GM19438 (cell line): Measurements from ENCODE around the gene EFNA1.
"Not testable (repeated sequence)": the region's sequence is repeated elsewhere in the genome, so short reads cannot be mapped to it uniquely, and the experiment has no call there.

Experiments used
- ATAC-seq: cut with Tn5 transposase; IDR thresholded peaks from one replicate; pipeline ENCODE4 v1.9.1; 2021; ENCODE audit warnings: low read depth; ENCODE audit not compliant: unreplicated experiment

Gene EFNA1

DNA sequence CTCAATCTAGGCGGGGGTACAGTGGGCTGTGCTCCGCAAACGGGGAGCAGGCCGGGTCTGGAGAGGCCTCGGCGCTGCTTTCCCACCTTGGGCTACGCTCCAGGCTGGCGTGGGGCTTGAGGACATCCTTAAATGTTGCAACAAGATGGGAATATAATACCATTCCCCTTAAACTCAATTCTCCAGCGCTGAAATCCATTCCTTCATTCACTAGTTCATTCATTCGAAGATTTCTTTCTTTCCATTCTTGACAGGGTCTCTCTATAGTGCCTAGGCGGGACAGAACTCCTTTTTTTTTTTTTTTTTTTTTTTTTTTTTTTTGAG, 12.9 kb downstream of the EFNA1 start:
- no peak for ATAC-seq

DNA sequence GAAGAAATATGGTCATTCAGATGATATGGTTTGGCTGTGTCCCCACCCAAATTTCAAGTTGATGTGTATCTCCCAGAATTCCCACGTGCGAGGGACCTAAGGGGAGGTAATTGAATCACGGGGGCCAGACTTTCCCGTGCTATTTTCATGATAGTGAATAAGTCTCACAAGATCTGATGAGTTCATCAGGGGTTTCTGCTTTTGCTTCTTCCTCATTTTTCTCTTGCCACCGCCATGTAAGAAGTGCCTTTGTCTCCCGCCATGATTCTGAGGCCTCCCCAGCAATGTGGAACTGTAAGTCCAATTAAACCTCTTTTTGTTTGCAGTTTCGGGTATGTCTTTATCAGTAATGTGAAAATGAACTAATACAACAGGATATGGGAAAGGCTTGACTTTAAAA, 14.1 kb downstream of the EFNA1 start:
- ATAC-seq: no peak

DNA sequence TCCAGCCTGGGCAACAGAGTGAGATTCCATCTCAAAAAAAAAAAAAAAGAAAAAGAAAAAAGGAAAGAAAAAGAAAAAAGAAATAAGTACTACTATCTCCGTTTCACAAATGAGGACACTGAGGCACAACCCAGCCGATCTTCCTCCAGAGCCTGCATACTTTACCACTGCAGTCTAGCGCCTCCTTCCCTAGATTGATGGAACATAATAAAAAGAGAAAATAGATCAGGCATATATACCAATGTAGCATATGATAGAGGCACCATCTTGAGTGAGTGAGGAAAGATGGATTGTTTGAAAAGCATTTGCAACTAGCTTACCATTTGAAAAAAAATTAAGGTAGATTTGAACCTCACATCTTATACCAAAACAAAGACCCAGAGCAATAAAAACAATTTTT, 17.8 kb downstream of the EFNA1 start:
- no peak for ATAC-seq

DNA sequence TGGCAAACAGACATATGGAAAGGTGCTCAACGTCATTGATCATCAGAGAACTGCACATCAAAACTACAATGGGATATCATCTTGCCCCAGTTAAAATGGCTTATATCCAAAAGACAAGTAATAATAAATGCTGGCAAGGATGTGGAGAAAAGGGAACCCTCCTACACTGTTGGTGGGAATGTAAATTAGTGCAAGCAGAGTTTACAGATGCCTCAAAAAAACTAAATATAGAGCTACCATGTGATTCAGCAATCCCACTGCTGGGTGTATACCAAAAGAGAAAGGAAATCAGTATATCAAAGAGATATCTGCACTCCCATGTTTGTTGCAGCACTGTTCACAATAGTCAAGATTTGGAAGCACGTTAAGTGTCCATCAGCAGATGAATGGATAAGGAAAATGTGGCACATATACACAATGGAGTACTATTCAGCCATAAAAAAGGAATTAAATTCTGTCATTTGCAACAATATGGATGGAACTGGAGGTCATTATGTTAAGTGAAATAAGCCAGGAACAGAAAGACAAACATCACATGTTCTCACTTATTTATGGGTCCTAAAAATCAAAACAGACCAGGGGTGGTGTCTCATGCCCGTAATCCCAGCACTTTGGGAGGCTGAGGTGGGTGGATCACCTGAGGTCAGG, 28.4 kb downstream of the EFNA1 start:
- ATAC-seq: not testable (repeated sequence)

DNA sequence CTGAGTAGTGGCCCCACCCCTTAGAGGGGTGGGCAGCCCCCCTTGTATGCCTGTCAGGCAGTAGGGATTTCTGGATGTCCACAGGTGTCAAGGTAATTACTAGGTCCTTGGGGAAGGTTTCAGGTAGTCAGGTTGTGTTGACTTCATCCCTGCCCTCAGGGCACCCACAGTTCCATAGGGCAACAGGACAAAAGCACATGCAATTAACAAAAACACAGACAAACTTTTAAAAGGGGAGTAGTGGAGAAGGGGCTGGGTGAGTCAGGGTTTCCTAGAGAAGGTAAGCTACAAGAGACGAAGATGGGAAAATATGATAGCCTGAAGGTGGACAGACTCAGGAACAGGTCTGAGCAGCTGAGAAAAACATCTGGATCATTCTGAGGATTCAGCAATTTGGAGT, 31.3 kb downstream of the EFNA1 start:
- ATAC-seq: no peak

DNA sequence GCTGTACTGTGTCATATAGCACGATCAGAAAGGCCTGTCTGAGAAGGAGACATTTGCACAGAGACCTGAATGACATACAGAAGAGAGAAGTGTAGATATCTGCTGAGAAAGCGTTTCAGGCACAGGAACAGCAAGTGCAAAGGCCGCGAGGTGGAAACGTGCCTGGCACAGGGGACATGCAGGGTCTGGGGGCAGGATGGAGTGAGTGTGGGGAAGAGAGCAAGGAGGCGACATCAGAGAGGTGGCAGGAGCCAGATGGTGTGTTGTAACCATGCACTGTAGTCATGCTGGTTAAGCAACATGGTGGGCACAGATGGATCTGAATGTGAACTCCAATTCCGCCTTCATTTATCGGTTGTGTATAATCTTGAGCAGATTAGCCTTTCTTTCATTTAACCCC, 32.5 kb downstream of the EFNA1 start:
- no peak for ATAC-seq

DNA sequence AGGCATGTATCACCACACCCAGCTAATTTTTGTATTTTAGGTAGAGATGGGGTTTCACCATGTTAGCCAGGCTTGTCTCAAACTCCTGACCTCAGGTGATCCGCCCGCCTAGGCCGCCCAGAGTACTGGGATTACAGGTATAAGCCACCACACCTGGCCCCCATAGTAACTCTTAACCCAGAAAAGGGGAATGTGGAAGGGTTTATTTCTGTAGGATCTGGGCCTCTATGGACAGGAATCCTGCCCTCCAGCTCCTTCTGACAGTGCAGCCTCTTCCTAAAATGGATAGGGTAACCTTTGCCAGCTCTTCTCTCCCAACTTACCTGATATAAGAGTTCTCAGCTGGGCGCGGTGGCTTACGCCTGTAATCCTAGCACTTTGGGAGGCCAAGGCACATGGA, 35.0 kb downstream of the EFNA1 start:
- not testable (repeated sequence) for ATAC-seq

DNA sequence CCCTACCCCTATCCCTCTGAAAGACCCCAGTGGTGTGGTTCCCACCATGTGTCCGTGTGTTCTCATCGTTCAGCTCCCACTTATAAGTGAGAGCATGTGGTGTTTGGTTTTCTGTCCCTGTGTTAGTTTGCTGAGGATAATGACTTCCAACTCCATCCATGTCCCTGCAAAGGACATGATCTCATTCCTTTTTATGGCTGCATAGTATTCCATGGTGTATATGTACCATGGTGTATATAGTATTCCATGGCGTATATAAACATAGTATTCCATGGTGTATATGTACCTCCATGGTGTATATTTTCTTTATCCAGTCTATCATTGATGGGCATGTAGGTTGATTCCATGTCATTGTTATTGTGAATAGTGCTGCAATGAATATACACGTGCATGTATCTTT, 36.1 kb downstream of the EFNA1 start:
- not testable (repeated sequence) for ATAC-seq

DNA sequence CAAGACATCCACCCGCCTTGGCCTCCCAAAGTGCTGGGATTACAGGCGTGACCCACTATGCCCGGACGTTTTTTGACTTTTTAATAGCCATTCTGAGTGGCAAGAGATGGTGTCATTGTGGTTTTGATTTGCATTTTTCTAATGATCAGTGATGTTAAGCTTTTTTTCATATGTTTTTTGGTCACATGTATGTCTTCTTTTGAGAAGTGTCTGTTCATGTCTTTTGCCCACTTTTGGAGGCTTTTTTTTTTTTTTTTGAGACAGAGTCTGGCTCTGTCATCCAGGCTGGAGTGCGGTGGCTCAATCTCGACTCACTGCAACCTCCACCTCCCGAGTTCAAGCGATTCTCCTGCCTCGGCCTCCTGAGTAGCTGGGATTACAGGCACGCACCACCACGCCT, 36.9 kb downstream of the EFNA1 start:
- not testable (repeated sequence) for ATAC-seq

DNA sequence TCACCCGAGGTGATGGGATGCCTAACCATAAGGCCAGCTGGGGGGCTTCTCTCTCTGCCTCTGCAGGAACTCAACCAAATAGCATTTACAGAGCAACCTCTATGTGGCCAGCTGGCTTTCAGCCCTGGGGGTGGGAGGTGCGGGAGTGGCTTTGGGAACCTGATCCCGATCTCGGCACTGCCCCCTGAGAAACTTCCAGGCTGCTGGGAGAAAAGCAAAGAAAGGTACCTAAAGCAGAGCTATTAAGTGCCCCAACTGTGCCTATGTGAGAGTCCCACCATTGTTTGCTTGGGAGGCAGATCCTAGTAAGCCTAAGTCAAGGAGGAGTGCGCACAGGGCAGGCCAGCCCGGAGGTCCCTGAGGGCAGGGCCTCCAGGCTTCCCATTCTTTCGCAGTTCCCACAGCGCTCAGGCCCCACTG, 38.4 kb downstream of the EFNA1 start:
- ATAC-seq: no peak

DNA sequence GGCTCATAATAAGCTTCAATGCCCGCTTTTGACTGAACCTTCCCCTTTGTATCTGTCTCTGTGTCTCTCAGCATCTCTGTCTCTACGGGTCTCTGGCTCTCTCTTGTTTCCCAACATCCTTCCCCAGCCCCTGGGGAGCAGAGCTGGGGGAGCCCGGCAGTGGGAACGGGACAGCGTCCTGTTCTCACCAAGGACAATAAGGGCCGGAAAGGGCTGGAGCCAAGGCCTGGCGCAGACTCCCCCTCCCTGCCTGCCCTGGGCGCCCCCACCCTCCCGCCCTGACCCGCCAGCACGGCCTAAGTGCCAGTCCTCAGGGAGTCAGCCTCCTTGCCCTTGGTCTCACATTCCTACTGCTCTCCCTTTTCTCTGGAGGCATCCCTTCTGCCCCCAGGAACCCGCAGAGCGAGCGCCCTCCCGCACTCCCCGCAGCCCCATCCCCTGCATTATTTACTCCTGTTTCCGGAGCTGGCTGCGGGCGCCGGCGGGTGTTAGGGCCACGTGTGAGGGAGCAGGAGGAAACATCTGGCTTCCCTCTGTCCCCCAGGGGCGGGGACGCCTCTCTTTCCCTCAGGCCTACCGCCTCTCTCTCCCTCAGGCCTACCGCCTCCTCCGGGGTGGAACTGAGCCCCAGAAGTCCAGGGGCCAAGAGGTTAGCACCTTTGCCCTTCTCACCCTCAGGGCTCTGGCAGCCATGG, 38.9 kb downstream of the EFNA1 start:
- no peak for ATAC-seq

DNA sequence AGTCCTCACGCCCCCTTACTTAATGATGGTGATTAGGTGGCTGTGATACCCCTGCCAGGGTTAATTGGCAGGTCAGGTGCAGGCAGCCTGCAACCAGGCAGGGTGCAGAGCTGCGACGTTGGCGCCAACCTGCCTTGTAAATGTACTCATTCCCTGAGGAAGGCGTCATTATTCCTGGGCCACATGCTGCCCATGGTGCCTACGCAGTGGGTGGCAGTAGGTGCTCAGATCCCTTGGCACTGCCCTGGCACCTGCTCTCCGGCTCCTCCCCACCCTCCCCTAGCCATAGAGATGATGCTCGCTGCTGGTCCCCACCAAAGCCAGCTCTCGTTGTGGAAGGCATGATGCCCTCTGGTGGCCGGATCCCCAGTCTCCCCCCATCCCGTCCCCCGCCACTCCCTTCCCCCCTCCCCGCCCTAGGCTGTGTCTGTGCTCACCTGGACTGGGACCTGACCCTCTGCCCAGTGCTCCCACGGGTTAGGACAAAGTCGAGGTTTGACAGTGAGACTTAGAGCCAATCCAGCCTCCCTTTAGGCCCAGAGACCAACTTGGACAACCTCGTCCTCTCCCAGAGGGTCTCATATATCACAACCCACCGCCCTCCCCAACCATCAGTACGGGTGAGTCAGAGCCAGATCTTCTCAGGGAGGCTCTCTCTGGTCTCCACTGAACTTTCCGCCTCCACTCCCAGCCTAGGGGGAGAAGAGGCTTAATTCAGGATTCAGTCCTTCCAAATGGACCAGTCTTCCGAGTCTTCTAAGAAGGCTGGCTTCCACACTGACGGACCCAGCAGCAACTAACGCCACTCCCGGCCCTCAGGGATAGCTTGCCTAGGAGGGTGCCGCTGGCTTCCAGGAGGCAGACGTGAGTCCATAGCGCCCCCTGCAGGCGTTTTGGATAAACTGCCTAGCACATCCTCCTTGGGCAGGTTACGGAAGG, 39.8 kb downstream of the EFNA1 start:
- ATAC-seq: no peak

DNA sequence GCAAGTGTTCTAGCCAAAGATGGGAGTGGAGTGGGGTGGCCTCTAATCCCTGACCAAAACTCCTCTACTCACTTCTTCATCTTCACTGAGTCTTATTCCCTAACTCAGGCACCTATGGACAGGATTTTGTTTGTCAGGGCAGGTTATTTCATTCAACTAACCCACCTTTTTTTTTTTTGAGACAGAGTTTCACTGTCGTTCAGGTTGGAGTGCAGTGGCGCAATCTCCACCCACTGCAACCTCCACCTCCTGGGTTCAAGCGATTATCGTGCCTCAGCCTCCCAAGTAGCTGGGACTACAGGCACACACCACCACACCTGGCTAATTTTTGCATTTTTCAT, 40.4 kb downstream of the EFNA1 start:
- ATAC-seq: not testable (repeated sequence)

DNA sequence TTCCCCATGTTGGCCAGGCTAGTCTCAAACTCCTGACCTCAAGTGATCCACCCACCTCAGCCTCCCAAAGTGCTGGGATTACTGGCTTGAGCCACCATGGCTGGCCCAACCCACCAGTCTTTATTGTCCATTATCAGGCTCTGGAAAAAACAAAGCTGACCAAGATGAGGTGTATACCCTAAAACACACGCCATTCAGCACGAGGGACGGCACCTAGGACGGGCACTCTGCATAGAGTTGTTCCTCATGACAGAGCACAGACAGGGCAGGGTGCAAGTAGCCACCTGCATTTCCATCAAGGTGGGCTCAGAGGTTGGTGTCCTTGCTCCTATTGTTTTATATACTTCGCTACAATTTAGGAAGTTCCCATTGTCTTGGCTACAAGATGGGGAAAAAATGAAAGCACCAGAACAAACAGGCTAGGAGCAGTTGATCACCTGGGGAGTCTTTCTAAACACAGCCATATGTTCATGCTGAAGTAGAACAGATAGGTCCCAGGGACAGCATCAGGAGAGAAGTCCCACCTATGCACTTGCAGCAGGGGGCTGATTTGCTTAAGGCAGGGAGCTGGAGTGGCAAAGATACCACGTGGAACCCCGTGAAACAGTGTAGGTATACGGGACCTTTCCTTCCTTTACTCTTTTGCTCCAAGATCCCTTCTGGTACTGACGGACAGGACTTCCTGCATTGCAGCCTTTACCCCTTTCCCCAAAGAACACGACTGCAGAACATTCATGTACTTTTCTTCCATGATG, 41.0 kb downstream of the EFNA1 start:
- no peak for ATAC-seq

DNA sequence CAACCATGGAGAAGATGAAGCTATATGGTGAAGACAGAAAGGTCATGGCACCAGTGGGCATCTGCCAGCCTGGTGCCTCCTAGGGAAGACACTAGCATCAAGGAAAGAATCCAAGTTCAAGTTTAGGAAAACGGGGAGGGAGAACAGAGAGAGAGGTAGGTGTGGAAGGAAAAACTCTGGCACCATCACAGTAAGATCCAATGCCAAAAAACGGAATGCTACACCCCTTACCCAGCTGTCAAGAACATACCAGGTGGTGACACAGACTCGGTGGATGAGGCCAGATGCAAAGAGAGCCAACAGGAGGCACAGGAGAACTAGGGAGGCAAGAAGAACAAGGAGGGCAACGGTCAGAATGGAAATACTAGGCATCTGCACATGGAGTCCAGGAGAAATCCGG, 41.9 kb downstream of the EFNA1 start:
- no peak for ATAC-seq

DNA sequence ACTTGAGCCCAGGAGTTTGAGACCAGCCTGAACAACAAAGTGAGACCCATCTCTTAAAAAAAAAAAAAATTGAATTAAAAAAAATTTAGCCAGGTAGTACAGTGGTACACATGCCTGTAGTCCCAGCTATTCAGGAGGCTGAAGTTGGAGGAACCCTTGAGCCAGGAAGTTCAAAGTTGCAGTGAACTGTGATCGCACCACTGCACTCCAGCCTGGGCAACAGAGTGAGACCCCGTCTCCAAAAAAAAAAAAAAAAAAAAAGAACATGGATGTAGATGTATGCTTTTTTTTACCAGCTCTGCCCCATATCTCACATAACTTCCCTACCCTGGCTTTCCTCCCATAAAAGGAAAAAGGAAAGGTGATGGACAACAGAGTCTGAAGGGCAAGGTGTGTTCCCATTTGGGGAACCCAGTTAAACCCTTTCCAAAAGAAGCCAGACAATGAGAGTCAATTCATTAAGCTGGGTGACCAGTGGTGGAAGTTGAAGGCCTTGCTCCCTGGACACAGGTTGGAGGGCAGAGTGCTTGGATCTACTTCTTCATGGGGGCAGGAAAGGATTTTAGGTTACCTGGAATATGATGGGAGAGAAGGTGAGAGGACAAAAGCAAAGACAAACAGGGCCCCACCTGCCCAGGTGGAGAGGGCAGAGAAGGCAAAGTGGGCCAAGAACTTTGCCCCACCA, 42.6 kb downstream of the EFNA1 start:
- ATAC-seq: no peak

DNA sequence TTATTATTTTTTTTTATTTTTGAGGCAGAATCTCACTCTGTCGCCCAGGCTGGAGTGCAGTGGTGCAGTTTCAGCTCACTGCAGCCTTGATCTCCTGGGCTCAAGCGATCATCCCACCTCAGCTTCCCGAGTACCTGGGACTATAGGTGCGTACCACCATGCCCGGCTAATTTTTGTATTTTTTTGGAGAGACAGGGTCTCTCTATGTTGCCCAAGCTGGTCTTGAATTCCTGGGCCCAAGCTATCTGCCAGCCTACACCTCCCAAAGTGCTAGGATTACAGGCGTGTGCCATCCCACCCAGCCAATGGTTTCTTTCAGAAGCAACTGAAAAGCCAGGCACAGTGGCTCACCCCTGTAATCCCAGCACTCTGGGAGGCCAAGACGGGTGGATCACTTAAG, 43.1 kb downstream of the EFNA1 start:
- no peak for ATAC-seq

DNA sequence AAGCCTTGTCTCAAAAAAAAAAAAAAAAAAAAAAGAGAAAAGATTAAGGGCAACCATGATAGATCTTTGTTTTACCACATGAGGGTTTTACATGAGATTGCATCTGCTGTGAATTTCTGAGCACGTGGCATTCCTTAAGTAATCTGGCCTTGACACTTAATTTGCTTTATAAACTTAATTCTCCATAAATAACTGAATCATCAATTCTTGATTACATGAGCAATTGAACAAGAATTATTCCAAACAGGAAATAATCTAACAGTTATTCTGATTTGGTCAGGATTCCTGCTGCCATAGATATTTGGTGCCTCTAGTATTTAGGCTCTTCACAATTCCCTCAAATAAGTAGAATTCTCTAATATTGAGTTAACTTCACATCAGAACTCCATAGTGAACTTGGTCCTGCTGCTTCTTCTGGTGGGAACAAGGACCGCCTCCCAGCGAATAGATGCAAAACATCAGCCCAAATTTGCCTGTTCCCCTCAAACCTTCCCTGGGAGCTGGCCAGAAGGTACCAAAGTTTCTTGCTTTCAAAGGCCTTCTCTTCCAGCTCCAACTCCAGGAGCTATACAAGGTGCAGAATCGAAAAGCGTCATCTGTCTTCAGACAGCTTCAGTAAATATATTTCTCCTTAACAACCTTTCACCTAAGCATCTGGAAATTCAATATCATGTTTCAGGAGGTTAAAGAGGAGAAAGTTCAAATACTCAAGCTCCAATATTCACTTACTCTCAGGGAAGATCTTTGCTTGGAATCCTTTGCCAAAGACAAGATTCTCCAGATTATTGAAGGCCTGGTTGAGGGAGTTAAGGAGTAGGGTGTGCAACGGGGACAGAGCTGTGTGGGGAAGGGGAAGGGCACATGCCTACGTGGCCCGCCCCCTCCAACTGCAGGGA, 44.4 kb downstream of the EFNA1 start:
- ATAC-seq: no peak

DNA sequence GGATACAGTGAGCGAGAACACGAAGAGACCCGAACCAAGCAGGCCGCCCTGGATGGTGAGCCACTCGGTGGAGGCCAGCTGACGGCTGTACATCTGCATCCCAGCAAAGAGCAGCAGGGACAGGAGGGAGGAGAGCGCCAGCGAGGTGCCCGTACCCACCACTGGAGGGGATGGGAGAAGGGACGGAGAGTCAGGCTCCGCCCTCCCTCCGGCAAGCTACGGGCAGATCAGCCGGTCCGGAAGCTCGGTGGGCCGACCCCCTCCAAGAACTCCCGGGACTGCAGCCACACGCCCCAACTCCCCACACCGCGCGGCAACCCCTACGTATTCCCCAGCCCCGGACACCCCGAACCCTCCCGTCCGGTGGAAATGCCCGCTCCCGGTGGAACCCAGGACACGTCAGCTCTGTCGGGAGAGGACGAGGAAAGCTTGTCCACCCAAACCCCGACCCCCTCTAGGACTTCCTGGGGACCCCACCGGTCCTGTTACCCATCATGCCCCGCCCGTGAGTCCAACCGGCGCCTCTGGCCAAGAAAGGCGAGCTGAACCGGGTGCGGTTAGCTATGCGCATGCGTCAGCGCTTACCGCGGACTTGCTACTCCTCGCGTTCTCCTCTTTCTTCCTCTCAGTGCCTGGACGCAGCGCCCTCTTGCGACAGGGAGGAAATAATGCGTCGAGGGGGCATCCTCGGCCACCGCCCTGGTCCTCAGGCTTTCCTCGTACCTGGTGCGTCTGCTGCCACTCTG, 45.2 kb downstream of the EFNA1 start, which contains the start of gene KRTCAP2:
KRTCAP2 (minus strand) TSS at position 573 of the 746 bp plus-strand sequence; CDS start at position 493, 80 bp downstream.
- peak; percentile 84 for ATAC-seq
